HFF-Myc (cell line): ENCODE results near the gene OR8B4.

Experiments
- DNase-seq: peaks from one replicate; pipeline ENCODE4 v3.0.0-alpha.2; 2011; ENCODE audit warnings: low read depth; ENCODE audit errors: extremely low read depth
- H3K4me3 ChIP-seq: replicated peaks from 2 replicates; pipeline ENCODE4 v1.5.1; 2011; ENCODE audit warnings: low read depth, mild to moderate bottlenecking, control low read depth, low read length
- TF ChIP-seq, protein P1 (sequence below): IDR thresholded peaks from 2 replicates; pipeline ENCODE4 v1.5.1; 2012; ENCODE audit warnings: mild to moderate bottlenecking, low read depth, low read length, control low read depth; ENCODE audit errors: missing control alignments

OR8B4 gene

DNA sequence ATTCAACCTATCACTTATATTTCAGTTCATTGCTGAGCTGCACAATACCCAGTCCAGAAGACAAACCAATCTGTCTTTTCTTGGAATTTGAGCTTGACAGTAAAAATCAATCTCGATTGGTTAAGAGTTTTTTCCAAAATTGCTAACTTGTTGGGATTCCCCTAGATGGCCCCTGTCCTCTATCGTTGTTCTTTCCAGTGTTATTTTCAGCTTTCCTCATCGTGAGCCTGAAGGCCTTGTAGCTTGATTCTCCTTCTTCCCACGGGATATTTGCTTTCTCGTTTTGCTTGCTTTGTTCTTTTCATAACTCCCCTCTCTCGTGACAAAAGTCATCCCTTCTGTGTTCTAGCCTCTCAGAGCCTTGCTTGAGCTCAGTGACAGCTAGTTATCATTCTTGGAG is 17.8 kb upstream of the OR8B4 start:
- TF ChIP-seq, protein P1, sequence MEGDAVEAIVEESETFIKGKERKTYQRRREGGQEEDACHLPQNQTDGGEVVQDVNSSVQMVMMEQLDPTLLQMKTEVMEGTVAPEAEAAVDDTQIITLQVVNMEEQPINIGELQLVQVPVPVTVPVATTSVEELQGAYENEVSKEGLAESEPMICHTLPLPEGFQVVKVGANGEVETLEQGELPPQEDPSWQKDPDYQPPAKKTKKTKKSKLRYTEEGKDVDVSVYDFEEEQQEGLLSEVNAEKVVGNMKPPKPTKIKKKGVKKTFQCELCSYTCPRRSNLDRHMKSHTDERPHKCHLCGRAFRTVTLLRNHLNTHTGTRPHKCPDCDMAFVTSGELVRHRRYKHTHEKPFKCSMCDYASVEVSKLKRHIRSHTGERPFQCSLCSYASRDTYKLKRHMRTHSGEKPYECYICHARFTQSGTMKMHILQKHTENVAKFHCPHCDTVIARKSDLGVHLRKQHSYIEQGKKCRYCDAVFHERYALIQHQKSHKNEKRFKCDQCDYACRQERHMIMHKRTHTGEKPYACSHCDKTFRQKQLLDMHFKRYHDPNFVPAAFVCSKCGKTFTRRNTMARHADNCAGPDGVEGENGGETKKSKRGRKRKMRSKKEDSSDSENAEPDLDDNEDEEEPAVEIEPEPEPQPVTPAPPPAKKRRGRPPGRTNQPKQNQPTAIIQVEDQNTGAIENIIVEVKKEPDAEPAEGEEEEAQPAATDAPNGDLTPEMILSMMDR, result no peak
- H3K4me3 ChIP-seq, result no peak overlapping the region
- DNase-seq, result no peak

DNA sequence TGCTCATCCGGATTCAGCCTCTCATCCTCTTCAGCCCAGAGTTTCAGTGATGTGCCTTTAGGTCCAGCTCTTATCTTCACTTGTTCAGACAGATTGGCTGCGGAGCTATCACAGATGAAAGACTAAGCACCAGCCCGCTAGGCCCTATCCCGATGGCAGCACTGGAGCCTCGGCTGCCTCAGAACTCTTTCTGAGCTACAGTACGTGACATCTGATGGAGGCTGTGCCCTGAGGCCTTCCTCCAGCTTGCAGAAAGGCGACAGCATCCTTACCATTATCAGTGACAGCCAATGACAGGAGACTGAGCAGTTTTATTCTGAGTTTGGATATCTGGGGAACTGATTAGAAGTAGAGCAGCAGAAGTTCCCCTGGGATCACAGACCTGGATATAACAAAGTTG is 16.8 kb upstream of the OR8B4 start:
- H3K4me3 ChIP-seq, result no peak overlapping the region
- no peak for DNase-seq
- TF ChIP-seq, protein P1, result no peak

DNA sequence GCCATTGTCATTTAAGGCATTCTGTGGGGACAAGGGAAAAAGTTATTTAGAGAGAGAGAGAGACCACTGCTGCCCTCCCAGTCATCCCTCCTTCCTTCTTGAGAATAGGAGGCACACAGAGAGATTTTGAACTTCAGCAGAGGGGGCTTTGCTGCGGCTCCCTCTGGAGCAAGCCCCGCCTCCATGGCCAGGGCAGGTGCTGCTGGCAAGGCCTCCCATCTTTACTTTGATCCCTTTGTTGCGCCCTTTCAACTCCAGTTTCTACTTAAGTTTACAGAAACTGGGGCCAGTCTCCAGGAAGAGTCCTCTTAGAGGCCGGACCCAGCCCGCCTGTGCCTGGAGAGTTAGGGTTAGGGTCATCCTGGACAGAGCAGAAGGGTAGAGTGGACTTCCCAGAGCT is 16.4 kb upstream of the OR8B4 start:
- DNase-seq, result no peak
- TF ChIP-seq, protein P1, result no peak
- no peak overlapping the region for H3K4me3 ChIP-seq

DNA sequence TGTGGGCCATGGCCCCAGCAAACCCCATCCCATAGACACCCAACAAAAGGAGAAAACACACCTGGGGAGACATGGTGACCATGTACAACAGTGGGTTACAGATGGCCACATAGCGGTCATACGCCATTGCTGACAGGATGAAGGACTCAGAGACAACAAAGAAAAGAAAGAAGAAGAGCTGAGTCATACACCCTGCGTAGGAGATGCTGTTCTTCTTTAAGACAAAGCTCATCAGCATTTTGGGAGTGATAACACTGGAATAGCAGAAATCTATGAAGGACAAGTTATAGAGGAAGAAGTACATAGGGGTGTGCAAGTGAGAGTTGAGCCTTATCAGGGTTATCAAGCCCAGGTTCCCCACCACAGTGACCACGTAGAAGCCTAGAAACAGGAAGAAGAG is 15.9 kb upstream of the OR8B4 start:
- TF ChIP-seq, protein P1, result no peak
- H3K4me3 ChIP-seq, result no peak overlapping the region
- DNase-seq, result no peak

DNA sequence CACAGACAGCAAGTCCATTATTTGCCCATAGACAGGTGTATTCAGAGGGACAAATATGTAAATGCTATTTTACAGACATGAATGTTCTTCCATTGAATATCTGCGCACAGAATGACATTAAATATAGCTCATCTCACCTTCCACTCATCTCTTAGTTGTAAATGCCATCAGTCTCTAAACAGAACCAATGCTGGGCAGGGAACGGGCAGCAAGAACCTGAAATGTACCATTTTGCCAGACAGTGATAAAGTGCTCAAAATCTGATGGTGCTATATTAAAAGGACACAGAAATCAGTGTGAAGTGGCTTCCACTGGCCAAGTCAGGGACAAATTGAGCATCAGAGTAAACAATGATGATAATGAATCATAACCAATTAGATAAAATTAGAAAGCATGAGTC is 10.0 kb upstream of the OR8B4 start:
- DNase-seq, result no peak
- TF ChIP-seq, protein P1, result no peak
- no peak overlapping the region for H3K4me3 ChIP-seq

DNA sequence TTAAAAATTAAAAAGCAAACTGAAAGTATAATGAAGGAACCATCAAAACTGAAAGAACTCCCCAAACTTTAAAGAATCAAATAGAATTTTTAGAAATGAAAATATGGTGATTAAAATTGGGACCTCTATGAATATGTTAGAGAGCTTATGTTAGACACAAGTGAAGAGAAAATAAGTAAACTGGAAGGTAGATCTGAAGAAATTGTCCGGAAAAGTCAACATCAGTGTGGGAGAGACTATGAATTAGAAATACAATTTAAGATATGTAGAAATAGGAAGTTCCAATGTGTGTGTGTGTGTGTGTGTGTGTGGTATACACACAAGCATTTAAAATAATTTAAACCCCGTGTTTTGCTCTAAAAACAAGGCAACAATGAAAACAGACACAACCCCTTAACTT is 4.9 kb upstream of the OR8B4 start:
- no peak for DNase-seq
- TF ChIP-seq, protein P1, result no peak
- H3K4me3 ChIP-seq, result no peak overlapping the region

DNA sequence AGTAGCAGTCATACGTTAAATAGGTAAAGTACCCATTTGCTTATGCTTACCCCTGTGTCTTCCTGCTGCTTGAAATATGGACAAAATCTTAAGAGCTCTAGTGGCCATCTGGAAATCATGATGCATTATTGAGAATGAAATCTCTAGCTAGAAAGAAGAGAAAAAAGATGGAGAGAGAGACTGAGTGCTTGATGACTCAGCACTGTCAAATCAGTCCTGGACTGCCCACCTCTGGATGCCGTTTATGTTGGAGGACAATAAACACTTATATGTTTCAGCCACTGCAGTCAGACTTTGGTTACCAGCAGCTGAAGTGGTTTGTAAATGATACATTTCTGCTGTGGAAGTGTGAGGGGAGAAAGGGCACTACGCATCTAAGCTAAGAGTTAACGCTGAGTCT is 3.6 kb downstream of the OR8B4 start:
- TF ChIP-seq, protein P1, result no peak
- H3K4me3 ChIP-seq, result no peak overlapping the region
- DNase-seq, result no peak
